NCI-H526 (cell line): ENCODE results near the gene POU2F3.

Experiments used
- DNase-seq, 2 experiments: peaks; one replicate each; lab custom pipeline; 2025; lab: John Stamatoyannopoulos, UW

Gene POU2F3

GRCh38 chr11:120210626-120211521 lies 29.1 kb upstream of the POU2F3 start, which contains the start of gene OAF:
OAF (plus strand) TSS chr11:120211032; CDS start chr11:120211280, 248 bp downstream.
- peak; percentile 81 to 94 for DNase-seq

- DNase-seq = peak in 1 of 2 experiments; percentile 54
These were observed 28.2 kb upstream of the POU2F3 start for GRCh38 chr11:120211522-120212258.

GRCh38 chr11:120212259-120212878 lies 27.6 kb upstream of the POU2F3 start:
- no peak for DNase-seq

GRCh38 chr11:120212926-120213325 lies 27.0 kb upstream of the POU2F3 start:
- no peak for DNase-seq

- no peak for DNase-seq
These were observed 25.4 kb upstream of the POU2F3 start for GRCh38 chr11:120214581-120214980.

- no peak for DNase-seq
These were observed 24.3 kb upstream of the POU2F3 start for GRCh38 chr11:120215634-120216033.

GRCh38 chr11:120216426-120217102 lies 23.4 kb upstream of the POU2F3 start:
- no peak for DNase-seq

- no peak for DNase-seq
These were observed 22.4 kb upstream of the POU2F3 start for GRCh38 chr11:120217526-120217925.

GRCh38 chr11:120217941-120218694 lies 21.8 kb upstream of the POU2F3 start:
- no peak for DNase-seq

- DNase-seq = no peak
These were observed 21.3 kb upstream of the POU2F3 start for GRCh38 chr11:120218695-120219033.

GRCh38 chr11:120219232-120219937 lies 20.6 kb upstream of the POU2F3 start:
- DNase-seq = no peak

- no peak for DNase-seq
These were observed 19.8 kb upstream of the POU2F3 start for GRCh38 chr11:120219938-120220746.

- DNase-seq = no peak
These were observed 19.2 kb upstream of the POU2F3 start for GRCh38 chr11:120220747-120221037.

- DNase-seq = no peak
These were observed 18.7 kb upstream of the POU2F3 start for GRCh38 chr11:120221115-120221752.

GRCh38 chr11:120222916-120223315 lies 17.0 kb upstream of the POU2F3 start:
- no peak for DNase-seq

GRCh38 chr11:120223793-120224192 lies 16.1 kb upstream of the POU2F3 start:
- no peak for DNase-seq

- DNase-seq = no peak
These were observed 15.6 kb upstream of the POU2F3 start for GRCh38 chr11:120224361-120224760.

- no peak for DNase-seq
These were observed 14.7 kb upstream of the POU2F3 start for GRCh38 chr11:120224972-120225909.
